Measurements from ENCODE around the gene ELF4. TPM values are rescaled to one million over a fixed set of nuclear protein-coding genes. Genes with fewer than 3 reads are reported as not detected.
A peak's percentile ranks its signal among the peaks of the same experiment; 100 is the strongest.

The ELF4 gene
- total RNA-seq, 6 experiments from 2014 or later: 0.80 to 2.8 (median 1.6) TPM

- WGBS (ENCODE audit: insufficient coverage, low coverage, low lambda C conversion rate, missing lambda C conversion rate): 37% methylated on average over 2 of the region's 10 CpGs
- Histone ChIP-seq H3K4me1 (no peaks in the 10 kb centered on the region), H3K27me3 (no peaks in the 10 kb centered on the region), H3K9me3 (no peaks in the 10 kb centered on the region), H3K36me3 (no peaks in the 10 kb centered on the region), H3K27ac (no peak overlapping the region), H3K4me3 (no peak overlapping the region)
- DNase-seq (peak; percentile 50 to 76 (median 54)), ATAC-seq (peak; percentile 73 to 85 (median 76))
- intact Hi-C loops (cut with DNase I): no loop called here
- TF ChIP-seq CTCF (IDR thresholded peaks at IDR 0.05) (no peak), POLR2A (IDR thresholded peaks at IDR 0.05) (no peak)
Measured at GRCh38 chrX:130091980-130092522, 18.2 kb downstream of the ELF4 start.

GRCh38 chrX:130090364-130090763 is 19.9 kb downstream of the ELF4 start:
- TF ChIP-seq POLR2A (IDR thresholded peaks at IDR 0.05) (no peak), CTCF (IDR thresholded peaks at IDR 0.05) (no peak)

GRCh38 chrX:130086447-130087206 is 23.7 kb downstream of the ELF4 start:
- DNase-seq (no peak), ATAC-seq (peak; percentile 27 to 54 (median 40))
- no peak overlapping the region for H3K4me3 ChIP-seq
- H3K27ac ChIP-seq: peak overlapping the region in 1 of 3 donors; percentile 1
- H3K9me3 ChIP-seq: no peaks in the 10 kb centered on the region
- no peaks in the 10 kb centered on the region for H3K36me3 ChIP-seq
- no peaks in the 10 kb centered on the region for H3K4me1 ChIP-seq
- no peak for TF ChIP-seq POLR2A (IDR thresholded peaks at IDR 0.05)
- TF ChIP-seq CTCF (IDR thresholded peaks at IDR 0.05): no peak
- intact Hi-C loops (cut with DNase I): loop anchor here in 1 of 2 donors (10.0 kb wide), 1 partner anchor 98 kb away; no protein-coding TSS in a partner anchor
- 33% methylated on average over 5 of the region's 13 CpGs for WGBS (ENCODE audit: insufficient coverage, low coverage, low lambda C conversion rate, missing lambda C conversion rate)
- H3K27me3 ChIP-seq: no peaks in the 10 kb centered on the region

More at GRCh38 chrX:130090364-130090763, 19.9 kb downstream of the ELF4 start:
- intact Hi-C loops (cut with DNase I): no loop called here
- Histone ChIP-seq H3K4me1 (no peaks in the 10 kb centered on the region), H3K27me3 (no peaks in the 10 kb centered on the region), H3K27ac (no peak overlapping the region), H3K36me3 (no peaks in the 10 kb centered on the region), H3K9me3 (no peaks in the 10 kb centered on the region), H3K4me3 (no peak overlapping the region)
- no peak for ATAC-seq
- DNase-seq: no peak
- 62% methylated on average over 3 of the region's 3 CpGs for WGBS (ENCODE audit: insufficient coverage, low coverage, low lambda C conversion rate, missing lambda C conversion rate)

- ATAC-seq: no peak
- 61% methylated on average over 8 of the region's 11 CpGs for WGBS (ENCODE audit: insufficient coverage, low coverage, low lambda C conversion rate, missing lambda C conversion rate)
- Histone ChIP-seq H3K4me1 (no peaks in the 10 kb centered on the region), H3K27me3 (no peaks in the 10 kb centered on the region), H3K4me3 (no peak overlapping the region), H3K9me3 (no peaks in the 10 kb centered on the region), H3K27ac (peak overlapping the region in 1 of 3 donors; percentile 1), H3K36me3 (no peaks in the 10 kb centered on the region)
- intact Hi-C loops (cut with DNase I): loop anchor here in 1 of 2 donors (10.0 kb wide), 1 partner anchor 99 kb away; no protein-coding TSS in a partner anchor
- DNase-seq: no peak
- TF ChIP-seq POLR2A (IDR thresholded peaks at IDR 0.05): no peak
Measured at GRCh38 chrX:130085551-130086446, 24.5 kb downstream of the ELF4 start.

Measured in right lobe of liver (tissue), 6 donors.